ENCODE results near the gene ZDHHC21.

The ZDHHC21 gene

DNA sequence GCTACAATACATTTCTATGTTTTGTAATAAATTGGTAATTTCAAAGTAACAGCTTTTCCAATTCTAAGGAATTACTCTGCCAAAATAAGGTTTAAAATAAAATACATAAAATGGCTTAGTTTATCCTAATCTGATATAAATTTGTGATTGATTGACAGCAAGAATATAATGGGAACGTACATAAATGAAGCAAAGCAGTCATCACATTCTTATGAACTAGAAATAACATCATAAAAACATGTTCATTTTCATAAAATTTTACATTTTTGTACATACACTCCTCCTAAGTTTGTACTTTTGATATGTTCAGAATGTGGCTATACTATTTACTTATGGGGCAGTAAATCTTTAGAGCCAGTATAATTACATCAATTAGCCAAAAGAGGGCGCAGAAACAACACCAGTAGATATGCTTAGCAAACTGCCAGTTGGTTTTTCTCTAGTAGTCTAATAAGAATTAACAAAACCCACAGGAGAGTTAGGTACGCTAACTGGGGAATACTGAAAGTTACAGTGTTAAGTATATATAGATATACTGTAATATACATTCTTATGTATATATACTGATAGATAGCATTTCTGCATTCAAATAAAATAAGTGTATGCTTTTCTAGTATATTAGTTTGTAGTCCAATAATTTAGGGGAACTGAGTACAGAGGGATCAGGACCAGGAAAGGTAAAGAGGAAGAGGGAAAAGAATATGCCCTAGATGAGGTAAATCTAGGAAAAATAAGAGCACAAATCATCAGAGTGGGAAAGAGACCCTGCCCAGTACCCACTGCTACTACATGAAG, 76.8 kb downstream of the ZDHHC21 start:
- peak; percentile 60 for DNase-seq (ENCODE audit: low spot score)

DNA sequence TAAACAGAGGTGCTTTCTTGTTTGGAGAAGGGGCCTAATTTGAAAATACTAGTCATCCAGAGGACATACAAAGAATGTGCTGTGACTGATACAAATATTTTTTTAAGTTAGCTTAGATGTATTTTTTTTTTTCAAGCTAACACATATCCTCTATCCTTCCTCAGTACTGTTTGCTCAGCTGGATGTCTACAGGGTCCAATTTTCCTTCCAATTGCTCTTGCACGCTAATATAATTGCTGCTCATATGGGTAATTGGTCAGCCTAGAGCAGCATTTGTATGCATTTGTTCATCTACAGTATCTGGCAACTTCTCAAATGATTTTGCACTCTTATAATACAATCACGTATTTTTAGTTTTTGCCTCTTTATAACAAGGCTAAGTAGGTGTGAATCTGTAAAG, 84.7 kb downstream of the ZDHHC21 start:
- DNase-seq (ENCODE audit: low spot score), result no peak

DNA sequence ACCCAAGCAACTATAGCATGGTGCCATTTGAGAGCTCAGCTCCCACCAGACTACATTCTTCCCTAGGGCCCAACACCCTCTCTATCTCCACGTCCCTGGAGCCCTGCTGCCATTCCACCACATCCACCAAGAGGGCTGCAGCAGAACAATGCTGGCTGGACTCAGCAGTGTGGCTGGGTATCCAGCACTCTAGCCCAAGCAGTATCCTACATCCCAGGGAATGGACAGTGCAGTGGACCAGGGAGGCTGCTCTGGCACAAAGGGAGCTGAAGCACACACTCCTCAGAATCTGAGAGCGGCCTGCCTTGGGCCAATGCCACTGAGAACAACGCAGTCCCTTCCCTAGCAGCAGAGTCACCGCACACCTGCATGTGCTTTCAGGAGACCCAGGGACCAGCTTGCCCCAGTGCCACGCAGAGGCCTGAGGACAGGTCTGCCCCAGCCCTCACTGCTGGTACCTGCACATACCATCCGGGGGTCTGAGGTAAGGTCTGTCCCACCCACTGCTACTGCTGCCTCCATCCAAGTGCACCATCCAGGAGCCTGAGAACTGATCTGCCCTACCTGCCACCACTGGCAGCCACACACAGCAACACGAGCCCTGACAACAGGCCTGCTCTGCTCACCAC, 95.9 kb downstream of the ZDHHC21 start:
- no peak for DNase-seq (ENCODE audit: low spot score)

DNA sequence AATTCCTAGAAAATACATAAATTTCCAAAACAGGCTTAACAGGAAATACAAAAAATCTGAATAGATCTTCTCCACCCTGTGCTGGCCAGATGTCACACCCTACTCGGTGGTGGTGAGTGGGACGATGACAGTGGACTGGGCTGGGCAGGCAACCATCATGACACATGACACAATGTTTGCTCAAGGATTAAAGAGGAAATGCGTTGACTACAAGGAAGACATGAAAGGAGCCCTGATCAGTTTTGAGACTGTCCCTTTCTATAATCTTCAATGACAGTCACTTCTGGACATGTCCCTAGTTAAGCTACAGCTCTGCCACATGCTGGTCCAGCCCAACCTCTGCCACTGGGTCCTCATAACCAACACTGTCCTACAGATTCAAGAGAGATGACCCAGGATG, 99.8 kb downstream of the ZDHHC21 start:
- peak; percentile 35 for DNase-seq (ENCODE audit: low spot score)

DNA sequence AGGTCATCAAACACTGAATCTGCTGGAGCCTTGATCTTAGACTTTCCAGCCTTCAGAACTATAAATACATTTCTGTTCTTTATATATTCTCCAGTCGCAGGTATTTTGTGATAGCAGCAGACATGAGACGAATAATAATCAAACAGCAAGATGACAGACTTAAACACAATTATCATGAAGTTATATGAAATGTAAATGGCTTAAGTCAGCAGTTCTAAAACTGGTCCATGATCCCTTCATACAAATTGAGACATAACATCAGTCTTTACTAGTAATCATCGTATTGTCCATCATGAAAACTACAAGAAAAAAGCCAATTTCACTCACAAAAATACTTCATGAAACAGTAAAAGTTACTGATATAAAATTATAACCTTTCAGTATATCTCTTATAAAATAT, 101.8 kb downstream of the ZDHHC21 start:
- DNase-seq (ENCODE audit: low spot score), result no peak

DNA sequence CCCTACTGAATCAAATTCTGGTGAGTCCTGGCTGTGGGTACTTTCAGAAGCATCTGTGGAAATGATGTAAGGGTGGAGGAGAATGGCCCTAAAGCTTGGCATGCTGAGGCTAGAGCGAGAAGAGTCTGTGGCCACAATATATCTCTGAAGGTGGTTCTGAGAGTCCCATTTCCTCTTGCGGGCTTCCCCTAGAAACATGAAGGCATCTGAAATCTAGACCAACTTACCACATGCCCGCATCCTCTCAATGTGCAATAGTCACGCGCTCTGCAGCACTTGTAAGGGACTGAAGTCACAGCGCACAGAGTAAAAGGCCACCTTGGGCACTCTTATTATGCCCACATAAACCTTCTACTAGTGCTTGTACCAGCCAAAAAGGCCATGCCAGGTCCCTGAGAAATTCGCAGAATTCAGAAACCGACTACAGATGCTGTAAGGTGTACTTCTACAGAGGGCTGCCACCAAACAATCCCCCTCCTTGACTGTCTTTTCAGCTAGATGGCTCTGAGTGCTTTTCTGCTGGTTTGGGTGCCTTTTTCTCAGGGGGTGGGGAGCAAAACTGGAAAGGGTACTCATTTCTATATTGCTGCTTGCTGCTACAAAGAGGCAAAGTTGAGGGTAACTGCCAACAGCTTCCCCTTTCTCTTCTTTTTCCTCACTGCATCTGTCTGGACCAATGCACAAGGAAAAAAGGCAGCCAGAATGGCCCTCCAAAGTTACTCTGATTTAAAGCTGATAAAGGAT, 107.3 kb downstream of the ZDHHC21 start:
- DNase-seq (ENCODE audit: low spot score), result no peak

DNA sequence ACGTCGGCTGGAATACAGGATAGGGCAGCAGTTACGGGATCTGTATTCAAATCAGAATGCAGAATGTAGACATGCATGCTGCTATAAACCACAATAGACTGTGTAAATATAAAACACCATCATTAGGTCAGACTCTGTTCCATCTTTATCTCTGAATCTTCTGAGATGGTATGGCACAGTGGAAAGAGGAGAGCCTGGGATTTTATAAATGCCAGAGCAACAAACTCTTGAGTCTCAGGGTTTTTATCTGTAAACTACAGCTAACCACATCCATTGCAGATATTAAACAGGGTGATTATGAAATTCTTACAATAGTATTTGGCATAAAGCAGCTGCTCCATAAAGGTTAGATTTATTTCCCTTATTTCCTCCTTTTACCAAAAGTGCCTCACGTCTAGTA, 108.7 kb downstream of the ZDHHC21 start:
- no peak for DNase-seq (ENCODE audit: low spot score)

DNA sequence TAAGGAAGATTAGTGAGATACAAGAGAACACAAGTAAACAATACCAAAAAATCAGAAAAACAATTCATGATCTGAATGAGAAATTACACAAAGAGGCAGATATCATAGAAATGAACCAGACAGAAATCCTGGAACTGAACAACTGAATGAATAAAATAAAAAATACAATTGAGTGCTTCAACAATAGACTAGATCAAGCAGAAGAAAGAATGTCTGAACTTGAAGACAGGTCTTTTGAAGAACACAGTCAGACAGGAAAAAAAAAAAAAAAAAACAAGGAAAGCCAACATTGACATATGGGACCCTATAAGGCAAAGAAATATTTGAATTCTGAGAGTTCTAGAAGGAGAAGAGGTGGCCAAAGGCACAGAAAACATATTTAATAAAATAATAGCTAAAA, 115.2 kb downstream of the ZDHHC21 start:
- no peak for DNase-seq (ENCODE audit: low spot score)

DNA sequence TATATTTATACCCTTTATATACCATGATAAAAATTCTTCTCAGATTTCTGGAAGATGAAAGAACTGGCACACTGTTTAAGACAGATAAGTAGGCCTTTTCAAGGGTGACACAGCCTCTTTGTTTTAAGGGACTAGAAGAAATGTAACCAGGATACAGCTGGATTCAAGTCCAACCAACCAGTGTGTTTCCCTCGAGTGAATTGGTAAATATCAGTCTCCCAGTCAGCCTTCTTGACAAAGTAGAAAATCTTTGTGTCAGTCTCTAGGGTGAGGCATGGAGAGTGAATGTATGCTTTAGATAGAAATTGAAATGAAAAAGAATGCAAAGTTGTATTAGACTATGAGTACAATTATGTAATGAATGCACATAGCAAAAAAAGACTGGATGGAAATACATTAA, 119.1 kb downstream of the ZDHHC21 start:
- no peak for DNase-seq (ENCODE audit: low spot score)

DNA sequence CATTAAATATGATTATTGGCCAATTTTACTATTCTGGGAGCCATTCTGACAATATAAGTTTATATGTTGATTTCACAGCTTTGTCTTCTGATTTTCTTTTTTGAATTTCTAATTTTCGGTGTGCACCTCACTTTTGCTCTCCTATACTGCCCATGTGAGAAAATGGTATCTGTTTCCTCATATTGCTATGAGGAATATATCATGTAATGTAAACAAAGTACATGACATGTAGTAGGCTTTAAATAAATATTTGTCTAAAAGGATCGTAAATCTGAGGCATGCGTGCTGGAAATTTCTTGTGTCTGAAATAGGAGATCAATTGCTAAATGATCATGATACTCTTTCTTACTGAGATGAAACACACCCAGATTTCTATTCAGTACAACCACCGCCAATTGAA, 119.9 kb downstream of the ZDHHC21 start:
- no peak for DNase-seq (ENCODE audit: low spot score)

DNA sequence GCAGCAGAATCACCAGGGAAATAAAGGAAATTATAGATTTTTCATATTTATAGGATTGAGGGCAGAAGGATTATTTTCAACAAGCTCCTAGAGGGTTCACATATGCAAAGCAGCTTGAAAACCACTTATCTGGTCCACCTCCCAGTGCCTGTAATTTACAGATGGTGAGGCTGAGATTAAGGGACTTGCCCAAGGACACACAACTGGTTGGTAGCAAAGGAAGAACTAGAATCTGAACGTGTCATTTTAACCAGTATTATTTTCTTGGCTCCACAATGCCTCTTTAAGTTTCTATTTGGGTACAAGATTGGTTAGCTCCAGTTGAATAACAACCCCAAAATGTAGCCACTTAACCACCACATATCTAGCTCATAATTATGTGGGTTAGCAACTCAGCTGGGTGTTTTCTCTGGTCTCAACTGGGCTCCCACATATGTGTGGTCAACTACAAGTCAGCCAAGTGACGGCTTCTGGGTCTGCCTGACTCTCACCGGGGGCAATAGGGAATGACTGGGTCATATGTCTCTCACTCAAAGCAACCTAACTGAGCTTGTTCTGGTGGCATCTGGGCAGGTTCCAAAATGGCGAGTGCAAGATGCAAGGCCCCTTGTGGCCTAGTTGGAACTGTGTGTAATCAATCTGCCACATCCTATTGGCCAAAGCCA, 127.7 kb downstream of the ZDHHC21 start:
- DNase-seq (ENCODE audit: low spot score), result no peak

DNA sequence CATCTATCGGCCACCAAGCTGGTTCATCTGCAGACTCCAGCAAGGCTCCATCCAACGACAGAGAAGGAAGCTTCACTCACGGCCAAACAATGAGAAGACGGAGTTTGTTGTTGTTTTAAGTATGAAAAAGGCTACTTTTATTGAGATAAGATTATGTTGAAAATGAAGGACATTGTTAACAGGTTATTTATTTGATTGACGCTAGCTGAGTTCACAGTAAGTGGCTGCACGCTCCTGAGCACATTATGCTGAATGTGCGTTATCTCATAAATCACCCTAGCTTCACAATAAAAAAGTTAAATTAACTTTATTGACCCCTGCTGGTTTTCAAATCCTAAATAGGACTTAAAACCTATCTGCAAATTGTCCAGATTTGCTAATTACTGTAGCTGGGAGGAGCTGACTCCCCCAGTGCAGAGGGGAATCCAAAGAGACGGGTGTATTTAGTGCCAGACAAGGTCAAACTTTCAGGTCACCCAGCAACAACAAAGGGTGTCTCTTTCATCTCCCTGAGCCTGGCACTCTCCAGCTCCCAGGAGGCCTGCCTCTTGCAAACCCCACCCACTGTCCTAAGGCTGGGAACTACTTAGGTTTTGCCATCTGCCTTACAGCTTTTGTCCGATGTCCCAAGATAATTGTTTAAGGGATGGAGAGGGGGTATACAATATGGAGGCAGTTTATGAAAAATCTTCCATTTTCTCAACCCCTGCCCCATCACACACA, 129.2 kb downstream of the ZDHHC21 start:
- no peak for DNase-seq (ENCODE audit: low spot score)

DNA sequence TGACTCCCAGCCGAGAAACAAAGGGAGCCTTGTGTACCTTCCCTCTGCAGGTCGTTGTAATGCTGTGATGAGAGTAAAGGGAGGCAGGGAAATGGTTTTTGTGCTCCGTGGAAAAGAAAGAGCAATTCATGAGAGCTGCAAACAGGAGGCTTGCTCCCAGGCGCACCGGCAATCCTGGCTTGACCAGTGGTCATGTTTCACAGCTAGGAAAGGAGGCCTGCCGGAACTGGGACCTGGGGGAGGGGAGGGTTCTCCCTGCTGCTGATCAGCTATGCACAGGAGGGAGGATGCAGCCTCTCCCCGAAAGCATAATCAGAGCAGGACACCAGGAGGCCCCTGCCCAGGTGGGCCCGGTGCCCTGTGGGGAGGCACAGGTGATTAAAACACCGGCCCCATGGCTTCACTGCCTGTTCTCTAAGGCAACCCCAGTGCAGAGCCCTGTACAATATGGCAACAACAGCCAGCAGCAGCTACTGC, 131.3 kb downstream of the ZDHHC21 start:
- DNase-seq (ENCODE audit: low spot score), result no peak

Measured in LoVo (cell line).